Left lung (tissue), 10 donors: Measurements from ENCODE around the gene RFWD3. TPM values are rescaled to one million over a fixed set of nuclear protein-coding genes. Genes with fewer than 3 reads are reported as not detected.
A peak's percentile ranks its signal among the peaks of the same experiment; 100 is the strongest.

Experiments used
- ATAC-seq: fragments of 200-7000 bp; cut with Tn5 transposase; one replicate; pipeline ENCODE4 v1.9.1; 2020; ENCODE audit warnings: moderate library complexity
- DNase-seq, 4 donors: peaks; one replicate each; pipeline ENCODE4 v3.0.0-alpha.2; 2013 to 2020
- H3K27ac ChIP-seq, 2 donors: fragments of 200-600 bp; sonication (generic) in 1 of 2; one replicate each; pipeline versions ENCODE4 v1.5.0 to v1.8.0; 2020 to 2021
- H3K27me3 ChIP-seq, 2 donors: fragments of 200-600 bp; sonication (generic) in 1 of 2; one replicate each; pipeline versions ENCODE4 v1.5.0 to v1.8.0; 2020 to 2021
- H3K36me3 ChIP-seq, 2 donors: fragments of 200-600 bp; sonication (generic) in 1 of 2; one replicate each; pipeline versions ENCODE4 v1.5.0 to v1.8.0; 2020 to 2021
- H3K4me1 ChIP-seq, 2 donors: fragments of 200-600 bp; one replicate each; pipeline ENCODE4 v1.8.0; 2021
- H3K4me3 ChIP-seq, 2 donors: fragments of 200-600 bp; sonication (generic) in 1 of 2; one replicate each; pipeline versions ENCODE4 v1.5.0 to v1.8.0; 2020 to 2021; ENCODE audit warnings: mild to moderate bottlenecking in 1 of 2
- H3K9me3 ChIP-seq, 2 donors: fragments of 200-600 bp; sonication (generic) in 1 of 2; one replicate each; pipeline versions ENCODE4 v1.5.0 to v1.8.0; 2020 to 2021
- intact Hi-C, 2 donors: fragments of 100-400 bp; cut with DNase I; formaldehyde crosslinking; loops; one replicate each; pipeline versions ENCODE4 v1.11.2 to v1.14.2; 2022
- polyA plus RNA-seq, 6 donors: library from polyadenylated mRNA; unstranded; fragments of 120-200 nt; gene quantifications; one replicate each; pipeline ENCODE4 v1.2.1, GENCODE V29; 2013; ENCODE audit not compliant: insufficient read length in 6 of 6
- total RNA-seq, 2 donors: library from RNA; stranded (reverse); fragmentation: NEBNext Ultra II Directional; extraction: Animal tissue kit (Norgen Biotek cat#: 25700); gene quantifications; one replicate each; pipeline ENCODE4 v1.2.1, GENCODE V29; 2021
- TF ChIP-seq, protein P1 (sequence below), 2 donors: fragments of 200-600 bp; sonication (generic) in 1 of 2; IDR thresholded peaks; one replicate each; pipeline versions ENCODE4 v1.5.0 to v1.8.0; 2021; ENCODE audit warnings: antibody characterized with exemption in 2 of 2
- donor health status: DM: no; HTN: yes; CAD: no.
- donor health status: DM: no; HTN: no; CAD: no.

The RFWD3 gene
- total and polyA plus RNA-seq, 8 donors, result 20.7 to 27.7 (median 24.2) TPM

GRCh38 chr16:74711938-74712337, 45.3 kb upstream of the RFWD3 start:
- Histone ChIP-seq H3K4me3 (no peak overlapping the region), H3K27me3 (no peaks in the 10 kb centered on the region), H3K36me3 (no peaks in the 10 kb centered on the region), H3K27ac (no peak overlapping the region), H3K4me1 (peaks cover 0 to 9% of the 10 kb centered on the region in 2 donors), H3K9me3 (no peaks in the 10 kb centered on the region)
- DNase-seq, result no peak
- intact Hi-C loops, result no loop called here
- ATAC-seq, result no peak
- TF ChIP-seq, protein P1, sequence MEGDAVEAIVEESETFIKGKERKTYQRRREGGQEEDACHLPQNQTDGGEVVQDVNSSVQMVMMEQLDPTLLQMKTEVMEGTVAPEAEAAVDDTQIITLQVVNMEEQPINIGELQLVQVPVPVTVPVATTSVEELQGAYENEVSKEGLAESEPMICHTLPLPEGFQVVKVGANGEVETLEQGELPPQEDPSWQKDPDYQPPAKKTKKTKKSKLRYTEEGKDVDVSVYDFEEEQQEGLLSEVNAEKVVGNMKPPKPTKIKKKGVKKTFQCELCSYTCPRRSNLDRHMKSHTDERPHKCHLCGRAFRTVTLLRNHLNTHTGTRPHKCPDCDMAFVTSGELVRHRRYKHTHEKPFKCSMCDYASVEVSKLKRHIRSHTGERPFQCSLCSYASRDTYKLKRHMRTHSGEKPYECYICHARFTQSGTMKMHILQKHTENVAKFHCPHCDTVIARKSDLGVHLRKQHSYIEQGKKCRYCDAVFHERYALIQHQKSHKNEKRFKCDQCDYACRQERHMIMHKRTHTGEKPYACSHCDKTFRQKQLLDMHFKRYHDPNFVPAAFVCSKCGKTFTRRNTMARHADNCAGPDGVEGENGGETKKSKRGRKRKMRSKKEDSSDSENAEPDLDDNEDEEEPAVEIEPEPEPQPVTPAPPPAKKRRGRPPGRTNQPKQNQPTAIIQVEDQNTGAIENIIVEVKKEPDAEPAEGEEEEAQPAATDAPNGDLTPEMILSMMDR (IDR thresholded peaks at IDR 0.05), result no peak

GRCh38 chr16:74710401-74710800, 43.7 kb upstream of the RFWD3 start:
- H3K4me1 ChIP-seq, result peaks cover 0 to 9% of the 10 kb centered on the region in 2 donors
- H3K27ac ChIP-seq, result no peak overlapping the region
- TF ChIP-seq, protein P1 (IDR thresholded peaks at IDR 0.05), result no peak
- H3K27me3 ChIP-seq, result no peaks in the 10 kb centered on the region
- no peaks in the 10 kb centered on the region for H3K9me3 ChIP-seq
- no peak for ATAC-seq
- no peak overlapping the region for H3K4me3 ChIP-seq
- no peak for DNase-seq
- intact Hi-C loops, result no loop called here
- no peaks in the 10 kb centered on the region for H3K36me3 ChIP-seq

- no peaks in the 10 kb centered on the region for H3K27me3 ChIP-seq
- peak overlapping the region in 1 of 2 donors; percentile 42 for H3K27ac ChIP-seq
- no peaks in the 10 kb centered on the region for H3K9me3 ChIP-seq
- DNase-seq (peak; percentile 62 to 95 (median 81)), ATAC-seq (peak; percentile 100)
- TF ChIP-seq, protein P1 (IDR thresholded peaks at IDR 0.05), result peak; percentile 87 to 95
- peaks cover 0 to 9% of the 10 kb centered on the region in 2 donors for H3K4me1 ChIP-seq
- intact Hi-C loops, result no loop called here
- H3K4me3 ChIP-seq, result no peak overlapping the region
- H3K36me3 ChIP-seq, result no peaks in the 10 kb centered on the region
Observed at GRCh38 chr16:74709441-74709877, 42.8 kb upstream of the RFWD3 start.

DNA sequence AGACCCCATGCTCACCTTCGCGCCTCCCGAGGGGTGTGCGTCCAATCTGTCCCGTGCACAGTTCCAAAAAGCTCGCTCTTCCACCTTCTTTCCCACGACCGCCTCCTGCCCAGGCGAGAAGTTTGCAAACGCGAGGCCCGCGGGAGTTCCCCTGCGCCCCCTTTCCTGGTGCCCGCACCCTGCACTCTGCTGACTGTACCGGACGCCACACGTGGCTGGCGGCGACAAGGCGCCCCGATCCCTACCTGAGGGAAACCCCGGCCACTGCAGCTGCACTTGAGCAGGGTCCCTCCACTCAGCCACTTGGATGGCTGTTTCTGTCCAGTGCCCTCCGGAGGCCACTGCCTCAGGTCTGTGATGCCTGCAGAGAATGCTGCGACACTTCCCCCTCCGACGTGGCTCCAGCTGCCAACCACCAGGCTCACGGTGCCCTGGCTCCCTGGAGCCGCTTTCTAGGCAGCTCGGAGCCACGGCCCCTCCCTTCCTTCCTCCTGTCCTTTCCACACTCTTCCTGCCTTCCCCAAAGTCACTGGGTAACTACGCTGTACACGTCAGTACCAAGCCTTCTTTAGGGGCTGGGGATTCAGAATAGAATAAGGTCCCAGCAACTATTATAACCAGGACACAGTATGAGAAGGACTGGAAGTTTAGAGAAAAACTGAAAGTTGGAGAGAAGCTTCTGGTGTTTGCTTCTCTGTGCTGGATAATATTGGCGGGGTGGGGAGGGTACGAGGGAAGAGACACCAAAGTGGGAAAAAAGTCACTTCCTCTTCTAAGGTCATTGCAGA, 34.0 kb upstream of the RFWD3 start, which contains the start of gene MLKL:
TSS of gene MLKL (minus strand) at position 425 of the 788 bp plus-strand sequence. CDS start 5,105 bp downstream, outside the sequence.
- TF ChIP-seq, protein P1 (IDR thresholded peaks at IDR 0.05), result no peak
- DNase-seq (peak; percentile 18 to 92 (median 52)), ATAC-seq (peak; percentile 80)
- H3K36me3 ChIP-seq, result peaks cover 0 to 10% of the 10 kb centered on the region in 2 donors
- intact Hi-C loops, result no loop called here
- H3K27me3 ChIP-seq, result no peaks in the 10 kb centered on the region
- H3K4me3 ChIP-seq, result peak within 1 kb of the TSS; percentile 61 to 72
- H3K9me3 ChIP-seq, result no peaks in the 10 kb centered on the region
- H3K4me1 ChIP-seq, result peaks cover 10 to 66% of the 10 kb centered on the region in 2 donors
- H3K27ac ChIP-seq, result peak within 1 kb of the TSS; percentile 86 to 95

DNA sequence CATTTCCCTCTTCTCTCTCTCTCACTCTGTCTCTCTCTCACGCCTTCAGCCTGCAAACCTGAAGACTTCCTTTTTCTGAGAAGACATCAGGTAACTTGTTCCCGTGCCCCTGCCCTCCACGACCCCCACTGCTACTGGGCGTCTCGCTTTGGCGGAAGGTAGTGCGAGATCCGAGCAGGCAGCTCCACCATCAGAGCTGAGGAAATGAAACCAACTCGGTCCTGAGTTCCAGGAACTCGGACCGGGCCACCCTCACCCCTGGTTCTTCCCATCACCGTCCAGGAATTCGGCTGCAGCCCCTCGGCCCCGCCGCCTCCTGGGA, 33.4 kb upstream of the RFWD3 start:
- TF ChIP-seq, protein P1 (IDR thresholded peaks at IDR 0.05), result no peak
- DNase-seq, result peak in 1 of 4 donors; percentile 59
- Histone ChIP-seq H3K4me1 (peaks cover 10 to 72% of the 10 kb centered on the region in 2 donors), H3K9me3 (no peaks in the 10 kb centered on the region), H3K27ac (peak overlapping the region; percentile 86 to 95), H3K27me3 (no peaks in the 10 kb centered on the region), H3K4me3 (peak overlapping the region; percentile 61 to 72), H3K36me3 (peaks cover 0 to 16% of the 10 kb centered on the region in 2 donors)
- intact Hi-C loops, result no loop called here
- ATAC-seq, result peak; percentile 50
